Mononuclear cell (primary cell): ENCODE measurements around the gene KRT72. TPM values are rescaled to one million over a fixed set of nuclear protein-coding genes. Genes with fewer than 3 reads are reported as not detected.
A peak's percentile ranks its signal among the peaks of the same experiment; 100 is the strongest.

Experiments used
- H3K27me3 ChIP-seq: 2 replicates; pipeline ENCODE4 v1.6.0; 2011; ENCODE audit warnings: low read length, control low read depth; ENCODE audit not compliant: insufficient read depth
- H3K4me1 ChIP-seq: 2 replicates; pipeline ENCODE4 v1.5.1; 2011; ENCODE audit warnings: mild to moderate bottlenecking, low read length, control low read depth; ENCODE audit not compliant: insufficient read depth
- H3K4me3 ChIP-seq: 2 replicates; pipeline ENCODE4 v1.5.1; 2011; ENCODE audit warnings: mild to moderate bottlenecking, low read length, moderate library complexity
- H3K9me3 ChIP-seq: 2 replicates; pipeline ENCODE4 v1.5.1; 2011; ENCODE audit warnings: low read depth, mild to moderate bottlenecking, control low read depth, low read length
- total RNA-seq: library from RNA; depleted of rRNA; stranded (reverse); fragments of >200 nt; gene quantifications from one replicate; pipeline ENCODE4 v1.2.3, GENCODE V29; 2012

The KRT72 gene
- total RNA-seq, 1 donor, result 10.2 TPM

DNA sequence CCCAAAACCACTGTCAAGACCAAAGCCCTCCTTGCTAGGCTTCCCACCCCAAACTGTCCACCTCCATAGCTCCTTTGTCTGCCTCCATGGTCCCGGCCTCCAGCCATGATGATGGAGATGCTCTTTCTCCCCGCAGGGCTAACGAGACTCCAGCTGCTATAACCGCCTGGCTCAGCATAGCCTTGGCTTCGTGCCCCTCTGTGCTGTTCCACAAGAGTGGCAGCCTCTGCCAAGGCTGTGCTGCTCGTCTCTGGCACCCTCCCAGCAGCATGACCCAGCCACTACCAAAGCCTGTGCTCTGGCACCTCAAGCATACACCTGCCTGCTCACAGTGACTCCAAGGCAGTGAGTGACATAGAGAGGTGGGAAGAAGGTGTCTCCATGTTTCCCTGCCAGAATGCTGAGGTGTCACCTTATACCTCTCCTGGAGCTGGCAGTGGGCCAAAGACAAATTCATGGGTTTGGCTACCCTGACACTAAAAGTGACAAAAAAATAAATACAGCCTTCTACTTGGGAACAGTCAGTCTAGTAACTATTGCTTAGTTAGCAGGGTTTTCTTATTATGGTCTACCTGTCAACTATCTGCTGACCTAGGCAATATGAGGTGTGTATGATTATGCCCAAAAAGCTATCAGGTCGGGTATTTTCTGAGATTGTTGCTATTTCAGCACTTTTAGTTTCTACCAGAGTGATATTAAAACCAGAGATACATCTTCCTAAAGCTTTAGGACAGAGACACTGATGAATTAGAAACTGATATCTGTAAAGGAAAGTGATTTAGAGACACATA lies 33.2 kb upstream of the KRT72 start:
- Histone ChIP-seq H3K4me3 (no peak overlapping the region), H3K4me1 (peaks cover 52% of the 10 kb centered on the region), H3K27me3 (no peaks in the 10 kb centered on the region), H3K9me3 (no peaks in the 10 kb centered on the region)

DNA sequence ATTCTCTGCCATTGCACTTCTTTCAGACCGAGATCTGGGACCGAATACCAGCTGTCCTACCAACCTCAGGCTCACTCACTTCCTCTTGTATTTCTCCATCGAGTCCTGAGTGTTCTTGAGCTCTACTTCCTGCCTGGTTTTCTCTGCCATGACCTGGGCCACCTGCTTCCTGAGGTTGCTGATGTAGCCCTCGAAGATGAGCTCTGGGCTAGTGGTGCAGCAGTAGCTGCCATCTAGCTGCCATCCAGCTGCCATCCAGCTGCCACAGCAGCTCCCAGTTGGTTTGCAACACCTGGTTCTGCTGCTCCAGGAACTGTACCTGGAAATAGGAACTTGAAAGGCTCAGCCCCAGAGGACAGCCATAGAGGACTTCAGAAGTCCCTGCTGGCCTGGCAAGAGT lies 32.1 kb upstream of the KRT72 start:
- no peaks in the 10 kb centered on the region for H3K9me3 ChIP-seq
- no peak overlapping the region for H3K4me3 ChIP-seq
- H3K27me3 ChIP-seq, result no peaks in the 10 kb centered on the region
- H3K4me1 ChIP-seq, result peaks cover 52% of the 10 kb centered on the region

DNA sequence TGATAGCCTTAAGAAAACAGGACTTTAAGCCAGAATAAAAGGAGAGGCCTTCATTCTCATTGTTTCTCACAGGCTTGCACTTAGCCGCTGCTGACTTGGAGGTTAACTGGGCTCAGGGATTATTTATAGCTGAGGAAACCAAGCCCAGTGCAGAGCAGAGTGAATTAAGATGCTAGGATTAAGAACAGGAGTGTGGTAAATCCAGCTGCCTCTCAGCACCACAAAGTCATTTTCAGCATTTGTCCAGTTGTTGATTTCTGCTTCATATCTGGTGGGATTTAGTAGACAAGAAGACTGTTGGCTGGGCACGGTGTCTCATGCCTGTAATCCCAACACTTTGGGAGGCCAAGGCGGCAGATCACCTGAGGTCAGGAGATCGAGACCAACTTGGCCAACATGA lies 31.4 kb upstream of the KRT72 start:
- H3K4me3 ChIP-seq, result no peak overlapping the region
- H3K27me3 ChIP-seq, result no peaks in the 10 kb centered on the region
- H3K9me3 ChIP-seq, result no peaks in the 10 kb centered on the region
- peaks cover 52% of the 10 kb centered on the region for H3K4me1 ChIP-seq

DNA sequence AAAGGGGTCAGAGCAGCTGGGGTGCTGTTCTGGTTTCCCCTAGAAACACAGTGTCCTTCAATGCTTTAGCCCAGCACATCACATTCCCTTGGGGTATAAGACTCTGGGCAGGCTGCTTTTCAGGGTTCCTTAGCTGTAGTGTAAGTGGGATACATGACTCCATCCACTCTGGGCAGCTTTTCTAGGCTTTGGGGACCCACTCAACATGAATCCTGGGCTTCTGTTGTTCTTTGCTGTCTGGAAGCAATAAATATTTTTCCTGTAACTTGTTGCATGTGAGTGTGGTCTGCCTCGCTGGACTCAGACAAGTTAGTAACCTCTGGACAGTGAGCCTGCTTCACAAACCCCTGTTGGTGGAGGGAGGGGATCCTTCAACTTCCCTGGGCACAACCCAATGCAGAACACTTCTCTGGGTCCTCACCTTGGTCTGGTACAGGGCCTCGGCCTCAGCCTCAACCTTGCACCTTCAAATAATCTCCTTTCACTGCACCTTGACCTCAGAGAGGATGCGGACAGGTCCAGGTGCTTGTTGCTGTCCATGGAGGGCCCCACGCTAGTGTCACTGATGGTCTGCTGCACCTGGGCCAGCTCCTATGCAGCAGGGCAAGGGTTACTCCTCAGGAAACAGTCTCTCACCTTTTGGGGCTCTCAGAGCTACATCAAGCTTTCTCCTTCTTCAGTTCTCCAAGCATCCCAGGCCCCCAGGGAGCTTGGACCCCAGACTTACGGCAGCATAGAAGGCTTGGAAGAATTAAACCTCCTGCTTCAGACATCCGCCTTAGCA lies 30.6 kb upstream of the KRT72 start:
- no peaks in the 10 kb centered on the region for H3K27me3 ChIP-seq
- no peaks in the 10 kb centered on the region for H3K9me3 ChIP-seq
- peaks cover 50% of the 10 kb centered on the region for H3K4me1 ChIP-seq
- H3K4me3 ChIP-seq, result no peak overlapping the region

DNA sequence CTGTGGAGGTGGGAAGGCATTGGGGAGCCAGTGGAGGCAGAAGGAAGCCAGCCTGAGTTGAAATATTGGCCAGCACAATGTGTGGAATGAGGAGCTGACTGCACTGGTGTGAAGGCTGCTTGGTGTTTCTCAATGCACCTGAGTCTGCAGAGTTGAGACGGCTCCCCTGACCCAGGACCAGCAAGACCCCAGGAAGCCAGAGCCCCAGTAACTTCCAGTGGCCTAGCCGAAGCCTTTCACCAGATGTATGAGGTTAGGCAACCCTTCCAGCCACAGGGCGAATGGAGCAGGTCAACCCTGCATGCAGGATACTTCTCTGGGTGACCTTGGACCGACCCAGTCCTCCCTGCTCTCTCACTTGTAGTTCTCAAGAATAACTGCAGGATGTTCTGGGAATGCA lies 30.0 kb upstream of the KRT72 start:
- Histone ChIP-seq H3K27me3 (no peaks in the 10 kb centered on the region), H3K4me1 (peaks cover 48% of the 10 kb centered on the region), H3K9me3 (no peaks in the 10 kb centered on the region), H3K4me3 (no peak overlapping the region)

DNA sequence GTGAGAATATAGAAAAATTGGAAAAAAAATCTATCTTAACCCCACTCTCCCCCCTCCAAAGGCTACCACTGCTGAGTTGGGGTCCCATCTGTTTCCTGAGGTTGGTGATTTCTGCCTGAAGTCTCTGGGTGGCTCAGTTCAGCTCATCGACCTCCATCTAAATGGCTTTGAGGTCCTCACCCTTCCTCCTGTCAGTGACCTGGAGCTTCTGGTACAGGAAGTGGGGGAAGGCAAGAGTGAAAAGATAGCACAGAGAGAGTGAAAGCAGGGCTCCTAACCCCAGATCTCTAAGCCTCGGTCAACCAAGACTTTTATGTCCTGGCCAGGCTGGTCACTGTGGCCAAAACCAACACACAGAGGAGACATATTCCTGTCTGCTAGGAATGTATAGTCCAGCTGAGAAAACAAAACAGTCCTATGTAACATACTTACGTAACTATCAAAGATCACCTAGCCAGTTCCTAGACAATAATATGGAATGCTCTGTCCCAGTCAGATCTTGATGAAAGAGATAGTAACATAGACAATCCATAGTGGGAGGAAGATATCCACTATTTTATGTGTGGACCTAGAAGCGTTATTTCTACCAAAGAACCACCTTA lies 29.4 kb upstream of the KRT72 start:
- Histone ChIP-seq H3K9me3 (no peaks in the 10 kb centered on the region), H3K4me1 (peaks cover 48% of the 10 kb centered on the region), H3K4me3 (no peak overlapping the region), H3K27me3 (no peaks in the 10 kb centered on the region)

DNA sequence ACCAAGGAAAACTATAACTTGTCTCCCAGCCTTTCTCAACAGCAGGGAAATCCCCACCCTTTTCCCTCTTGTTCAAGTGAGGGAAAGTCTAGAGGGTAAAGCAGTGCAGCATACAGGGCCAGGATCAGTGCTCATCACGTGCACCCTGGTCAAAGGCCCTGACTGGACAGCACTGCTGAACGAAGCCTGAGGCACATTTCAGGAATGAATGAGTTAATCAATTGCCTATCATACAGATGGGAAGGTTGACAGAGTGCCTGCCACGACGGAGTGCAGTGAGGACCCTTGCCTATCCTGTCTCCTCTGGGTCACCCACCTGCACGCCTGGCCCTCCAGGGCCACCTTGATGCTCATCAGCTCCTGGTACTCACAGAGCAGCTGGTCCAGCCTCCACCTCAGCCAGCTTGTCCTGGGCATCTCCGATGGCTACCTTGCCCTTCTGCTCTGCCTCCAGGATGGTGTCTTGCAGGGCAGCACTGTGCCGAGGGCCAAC lies 28.8 kb upstream of the KRT72 start:
- Histone ChIP-seq H3K27me3 (no peaks in the 10 kb centered on the region), H3K4me1 (peaks cover 48% of the 10 kb centered on the region), H3K9me3 (no peaks in the 10 kb centered on the region), H3K4me3 (no peak overlapping the region)

DNA sequence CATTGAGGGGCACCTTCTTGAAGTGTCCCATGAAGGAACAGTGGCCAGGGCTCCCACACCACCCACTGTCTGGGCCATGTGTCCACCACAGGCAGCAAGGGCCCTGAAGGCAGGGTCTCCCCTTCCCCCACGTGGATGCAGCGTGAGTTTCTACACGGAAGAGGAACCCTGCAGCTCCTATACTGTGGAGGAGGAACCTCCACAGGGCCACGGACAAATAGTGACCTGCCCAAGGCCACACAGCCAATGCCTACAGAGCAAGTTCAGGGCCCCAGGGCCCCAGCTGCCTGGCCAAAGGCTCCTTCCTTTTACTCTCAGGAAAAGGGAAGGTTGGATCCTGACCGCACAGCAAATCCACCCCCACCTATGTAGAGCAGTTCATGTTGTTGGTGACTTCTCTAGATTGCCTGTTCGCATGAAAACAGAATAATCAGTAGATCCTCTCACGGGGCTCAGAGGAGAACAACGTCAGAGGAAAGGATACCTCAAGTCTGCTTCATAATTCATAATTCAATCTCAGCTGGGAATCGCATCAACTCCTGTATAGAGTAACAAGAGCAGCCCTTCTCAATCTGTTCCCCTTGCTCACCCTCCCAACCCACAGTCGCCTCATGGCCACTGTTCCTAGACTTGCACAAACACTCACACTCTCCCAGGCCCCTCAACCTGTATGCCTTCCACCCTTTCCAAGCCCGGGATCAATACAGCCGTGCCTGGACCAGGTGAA lies 28.2 kb upstream of the KRT72 start:
- H3K4me3 ChIP-seq, result peak overlapping the region; percentile 10
- H3K27me3 ChIP-seq, result no peaks in the 10 kb centered on the region
- no peaks in the 10 kb centered on the region for H3K9me3 ChIP-seq
- H3K4me1 ChIP-seq, result peaks cover 47% of the 10 kb centered on the region

DNA sequence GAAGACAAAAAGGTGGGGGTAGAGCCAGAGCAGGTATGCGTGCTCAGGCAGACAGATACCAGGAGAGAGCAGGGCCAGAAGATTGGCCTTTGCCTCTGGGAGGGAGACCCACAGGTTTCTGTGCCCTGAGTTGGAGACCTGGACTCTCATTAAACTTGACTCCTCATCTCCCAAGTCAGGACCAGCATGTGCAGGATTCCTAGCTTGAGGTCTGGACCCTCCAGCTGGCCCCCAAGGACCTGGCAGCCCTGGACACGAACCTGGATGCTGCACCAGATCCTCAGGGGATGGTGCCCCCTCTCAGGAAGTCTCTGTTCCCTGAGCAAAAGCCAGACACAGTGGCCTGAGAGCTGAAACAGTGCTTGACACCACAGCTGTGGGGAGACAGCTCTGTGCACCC lies 27.6 kb upstream of the KRT72 start:
- Histone ChIP-seq H3K4me3 (no peak overlapping the region), H3K4me1 (peaks cover 41% of the 10 kb centered on the region), H3K9me3 (no peaks in the 10 kb centered on the region), H3K27me3 (no peaks in the 10 kb centered on the region)

DNA sequence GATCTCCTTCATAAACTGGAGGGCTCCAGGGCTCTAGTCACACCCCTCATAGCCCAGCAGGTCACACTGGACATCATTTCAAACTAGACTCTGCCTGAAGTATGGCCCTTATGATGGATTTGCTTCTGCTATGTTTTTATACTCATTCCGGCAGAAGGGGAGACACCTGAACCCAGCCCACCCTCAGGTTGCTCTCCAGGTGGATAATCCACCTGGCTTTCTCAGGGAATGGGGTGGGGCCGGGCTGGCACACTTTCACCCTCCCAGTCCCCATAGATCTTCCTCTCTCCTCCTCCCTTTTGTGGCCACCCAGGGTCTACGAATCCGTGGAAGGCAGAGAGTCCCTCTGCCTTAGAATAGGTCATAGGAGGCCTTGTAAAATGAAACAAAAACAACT lies 26.8 kb upstream of the KRT72 start:
- Histone ChIP-seq H3K9me3 (no peaks in the 10 kb centered on the region), H3K4me1 (peaks cover 33% of the 10 kb centered on the region), H3K4me3 (no peak overlapping the region), H3K27me3 (no peaks in the 10 kb centered on the region)

DNA sequence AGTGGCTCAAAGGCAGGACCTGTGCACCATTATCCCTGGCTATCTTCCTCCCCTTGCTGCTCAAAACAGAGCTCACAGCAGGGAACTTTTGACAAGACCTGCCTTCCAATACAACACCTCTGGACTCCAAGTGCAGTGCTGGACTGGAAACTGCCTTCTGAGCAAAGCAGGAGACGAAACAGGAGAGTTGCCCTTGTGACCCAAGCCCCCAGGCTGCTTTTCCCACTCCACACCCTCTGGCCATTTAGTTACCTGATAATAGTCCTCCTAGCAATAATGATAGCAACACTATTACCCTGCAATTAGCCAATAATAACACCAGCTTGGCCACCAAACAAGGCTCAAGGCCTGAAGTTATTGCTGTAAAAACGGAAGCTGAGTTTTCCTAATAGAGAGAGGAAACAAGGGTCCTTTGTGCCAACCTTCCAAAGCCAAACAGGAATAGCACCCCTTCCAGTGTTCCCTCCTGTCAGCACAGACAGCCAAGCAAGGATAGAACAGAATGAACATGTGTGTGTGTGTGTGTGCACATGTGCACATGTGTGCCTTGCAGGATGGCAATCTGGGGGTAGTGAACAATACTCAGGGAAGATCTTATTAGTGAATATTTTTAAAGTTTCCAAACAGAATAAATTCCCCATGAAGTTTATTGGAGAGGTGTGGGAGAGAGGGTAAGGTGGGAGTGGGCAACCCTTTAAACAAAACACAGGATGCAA lies 26.3 kb upstream of the KRT72 start:
- Histone ChIP-seq H3K4me1 (peaks cover 28% of the 10 kb centered on the region), H3K9me3 (no peaks in the 10 kb centered on the region), H3K27me3 (no peaks in the 10 kb centered on the region), H3K4me3 (no peak overlapping the region)

DNA sequence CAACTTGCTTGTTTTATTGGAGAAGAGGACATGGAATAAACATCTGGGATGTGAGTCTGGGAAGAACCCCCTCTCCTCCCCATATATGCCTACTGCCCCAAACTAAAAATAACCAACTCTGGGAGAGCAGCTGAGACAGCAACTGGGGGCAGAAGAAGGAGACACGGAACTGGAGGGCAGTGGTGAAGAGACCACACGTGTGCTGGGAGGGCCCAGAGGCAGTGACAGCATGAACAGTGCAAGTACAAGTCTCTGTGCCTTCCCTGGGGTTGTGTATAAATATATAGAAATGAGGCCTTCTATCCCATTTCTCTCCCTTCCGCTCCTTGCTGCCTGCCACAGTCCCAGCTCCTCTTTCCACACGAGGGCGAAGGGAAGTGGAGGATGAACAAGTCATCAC lies 21.1 kb upstream of the KRT72 start:
- H3K4me3 ChIP-seq, result no peak overlapping the region
- H3K27me3 ChIP-seq, result no peaks in the 10 kb centered on the region
- H3K9me3 ChIP-seq, result no peaks in the 10 kb centered on the region
- H3K4me1 ChIP-seq, result no peaks in the 10 kb centered on the region

DNA sequence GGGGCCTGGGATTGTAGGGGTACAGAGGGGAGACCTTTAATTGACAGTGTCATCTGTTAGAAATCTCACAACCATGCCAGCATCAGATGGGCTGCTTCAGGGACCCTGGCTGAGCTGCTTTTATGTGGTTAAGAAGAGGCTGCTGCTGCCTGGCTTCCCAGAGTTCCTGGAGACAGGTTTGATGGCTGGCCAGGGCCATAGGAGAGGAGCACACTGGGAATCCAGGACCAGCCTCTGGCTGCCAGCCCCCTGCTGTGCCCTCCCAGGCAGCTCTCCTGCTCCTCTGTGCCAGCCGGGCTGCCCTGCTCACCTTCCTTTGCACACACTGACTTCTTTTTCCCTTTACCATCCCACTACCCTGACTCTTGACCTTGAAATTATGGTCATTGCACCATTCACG lies 17.6 kb upstream of the KRT72 start:
- Histone ChIP-seq H3K27me3 (no peaks in the 10 kb centered on the region), H3K4me1 (peaks cover 22% of the 10 kb centered on the region), H3K9me3 (no peaks in the 10 kb centered on the region), H3K4me3 (no peak overlapping the region)

DNA sequence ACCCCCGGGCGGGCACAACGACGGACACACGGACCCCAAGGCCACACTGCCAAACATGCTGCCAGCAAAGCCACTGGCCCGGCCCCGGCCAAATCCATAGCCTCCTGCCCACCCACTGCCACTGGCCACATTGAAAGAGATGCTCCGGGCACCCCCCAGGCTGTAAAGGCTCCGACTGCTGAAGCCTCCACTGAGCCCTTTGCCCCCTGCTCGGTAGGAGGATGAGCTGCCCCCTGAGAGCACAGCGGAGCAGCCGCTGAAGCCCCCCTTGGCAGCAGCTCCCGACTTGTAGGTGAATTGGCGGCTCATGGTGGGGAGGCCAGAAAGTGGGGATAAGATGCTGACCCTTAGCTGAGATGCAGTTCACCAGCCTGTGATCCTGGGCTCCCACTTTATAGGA lies 17.0 kb upstream of the KRT72 start, which contains the start of gene KRT73:
Gene KRT73 (minus strand): TSS at position 344 of the 400 bp plus-strand sequence. CDS start 35 bp downstream, at position 309.
- H3K4me1 ChIP-seq, result peaks cover 22% of the 10 kb centered on the region
- no peaks in the 10 kb centered on the region for H3K27me3 ChIP-seq
- H3K4me3 ChIP-seq, result no peak within 1 kb of the TSS
- H3K9me3 ChIP-seq, result no peaks in the 10 kb centered on the region
